Measurements from ENCODE around the gene CADM1.

- TF ChIP-seq, protein P1, sequence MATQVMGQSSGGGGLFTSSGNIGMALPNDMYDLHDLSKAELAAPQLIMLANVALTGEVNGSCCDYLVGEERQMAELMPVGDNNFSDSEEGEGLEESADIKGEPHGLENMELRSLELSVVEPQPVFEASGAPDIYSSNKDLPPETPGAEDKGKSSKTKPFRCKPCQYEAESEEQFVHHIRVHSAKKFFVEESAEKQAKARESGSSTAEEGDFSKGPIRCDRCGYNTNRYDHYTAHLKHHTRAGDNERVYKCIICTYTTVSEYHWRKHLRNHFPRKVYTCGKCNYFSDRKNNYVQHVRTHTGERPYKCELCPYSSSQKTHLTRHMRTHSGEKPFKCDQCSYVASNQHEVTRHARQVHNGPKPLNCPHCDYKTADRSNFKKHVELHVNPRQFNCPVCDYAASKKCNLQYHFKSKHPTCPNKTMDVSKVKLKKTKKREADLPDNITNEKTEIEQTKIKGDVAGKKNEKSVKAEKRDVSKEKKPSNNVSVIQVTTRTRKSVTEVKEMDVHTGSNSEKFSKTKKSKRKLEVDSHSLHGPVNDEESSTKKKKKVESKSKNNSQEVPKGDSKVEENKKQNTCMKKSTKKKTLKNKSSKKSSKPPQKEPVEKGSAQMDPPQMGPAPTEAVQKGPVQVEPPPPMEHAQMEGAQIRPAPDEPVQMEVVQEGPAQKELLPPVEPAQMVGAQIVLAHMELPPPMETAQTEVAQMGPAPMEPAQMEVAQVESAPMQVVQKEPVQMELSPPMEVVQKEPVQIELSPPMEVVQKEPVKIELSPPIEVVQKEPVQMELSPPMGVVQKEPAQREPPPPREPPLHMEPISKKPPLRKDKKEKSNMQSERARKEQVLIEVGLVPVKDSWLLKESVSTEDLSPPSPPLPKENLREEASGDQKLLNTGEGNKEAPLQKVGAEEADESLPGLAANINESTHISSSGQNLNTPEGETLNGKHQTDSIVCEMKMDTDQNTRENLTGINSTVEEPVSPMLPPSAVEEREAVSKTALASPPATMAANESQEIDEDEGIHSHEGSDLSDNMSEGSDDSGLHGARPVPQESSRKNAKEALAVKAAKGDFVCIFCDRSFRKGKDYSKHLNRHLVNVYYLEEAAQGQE (IDR thresholded peaks at IDR 0.05; ENCODE audit: insufficient read depth in 1 of 2, low read depth in 2 of 2, low read length in 2 of 2): no peak
- TF ChIP-seq POLR2AphosphoS5 (IDR thresholded peaks at IDR 0.05; ENCODE audit: low read depth, low read length): no peak
Measured at GRCh38 chr11:115418626-115419025, 85.6 kb downstream of the CADM1 start.

Measured in PFSK-1 (cell line).